Testis (tissue), 2 donors: ENCODE results near the gene LHFPL3.

Experiments
- CTCF ChIP-seq, 3 experiments: fragments of 450-650 bp in 2 of 3; fragments of 200-600 bp in 1 of 3; sonication (generic) in 1 of 3; IDR thresholded peaks; one replicate each; pipeline ENCODE4 v1.5.1; 2016 to 2019; ENCODE audit warnings: antibody characterized with exemption in 3 of 3, mild to moderate bottlenecking in 2 of 3, moderate library complexity in 1 of 3
- POLR2A ChIP-seq: fragments of 450-650 bp; IDR thresholded peaks from one replicate; pipeline ENCODE4 v1.6.1; 2017; ENCODE audit warnings: antibody characterized with exemption, mild to moderate bottlenecking, moderate library complexity

- TF ChIP-seq CTCF (IDR thresholded peaks at IDR 0.05) (no peak), POLR2A (no peak)
Observed at GRCh38 chr7:104604706-104605105, 276.3 kb downstream of the LHFPL3 start.
